ENCODE data around the gene STXBP6.

GRCh38 chr14:24958271-24958670, 91.7 kb downstream of the STXBP6 start:
- TF ChIP-seq CTCF (IDR thresholded peaks at IDR 0.05) = no peak
- TF ChIP-seq POLR2A (IDR thresholded peaks at IDR 0.05) = no peak

Measured in body of pancreas (tissue), 4 donors.